ENCODE measurements around the gene AGER. TPM values are rescaled to one million over a fixed set of nuclear protein-coding genes. Genes with fewer than 3 reads are reported as not detected.
A peak's percentile ranks its signal among the peaks of the same experiment; 100 is the strongest.

Gene AGER
- total and polyA plus RNA-seq, 9 donors = 3.4 to 12.8 (median 7.9) TPM

DNA sequence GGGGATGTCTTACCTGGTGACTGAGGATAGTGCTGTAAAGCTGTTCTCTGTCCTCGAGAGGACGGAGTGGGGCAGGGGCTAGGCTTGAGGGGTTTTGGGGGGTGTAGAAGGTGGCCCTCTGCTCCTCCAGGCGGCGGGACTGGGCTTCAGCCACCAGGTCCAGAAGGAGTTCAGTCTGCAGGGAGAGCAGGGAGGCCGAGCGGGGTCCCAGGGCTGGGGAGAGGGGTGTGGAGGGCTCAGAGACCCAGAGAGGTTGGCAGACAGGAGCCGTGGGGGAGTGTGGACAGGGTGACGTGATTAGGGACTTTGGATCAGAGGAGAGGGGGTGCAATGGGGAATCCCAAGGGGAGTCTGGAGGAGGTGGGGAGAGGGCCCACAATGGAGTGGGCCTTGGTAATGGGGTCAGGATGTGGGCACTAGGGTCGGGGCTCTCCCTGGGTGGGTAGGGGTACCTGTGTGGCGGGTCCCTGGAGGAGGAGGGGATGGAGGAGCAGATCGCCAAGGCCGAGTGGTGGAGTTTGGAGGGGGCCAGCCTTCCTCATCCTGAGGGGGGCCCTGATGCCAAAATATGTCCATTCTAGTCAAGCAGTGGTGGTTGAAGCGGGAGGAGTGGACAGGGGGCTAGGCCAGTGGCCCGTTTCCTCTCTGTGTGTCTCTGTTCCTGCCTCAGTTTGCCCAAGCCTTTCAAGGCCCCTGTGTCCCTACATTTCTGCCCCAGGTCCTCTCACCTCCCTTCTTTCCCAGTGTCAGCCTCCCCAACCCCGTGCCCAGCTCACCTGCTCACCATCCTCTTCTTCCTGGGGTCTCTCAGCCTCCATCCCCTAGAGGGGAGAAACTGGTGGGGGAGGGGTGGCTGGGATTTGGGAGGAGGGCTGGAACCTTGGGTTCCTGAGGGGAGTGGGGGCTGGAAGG lies 7.9 kb upstream of the AGER start:
- WGBS, 3 donors = 71 to 81% (median 78%) methylated on average over 15 of the region's 15 CpGs
- H3K27ac ChIP-seq = no peak overlapping the region

DNA sequence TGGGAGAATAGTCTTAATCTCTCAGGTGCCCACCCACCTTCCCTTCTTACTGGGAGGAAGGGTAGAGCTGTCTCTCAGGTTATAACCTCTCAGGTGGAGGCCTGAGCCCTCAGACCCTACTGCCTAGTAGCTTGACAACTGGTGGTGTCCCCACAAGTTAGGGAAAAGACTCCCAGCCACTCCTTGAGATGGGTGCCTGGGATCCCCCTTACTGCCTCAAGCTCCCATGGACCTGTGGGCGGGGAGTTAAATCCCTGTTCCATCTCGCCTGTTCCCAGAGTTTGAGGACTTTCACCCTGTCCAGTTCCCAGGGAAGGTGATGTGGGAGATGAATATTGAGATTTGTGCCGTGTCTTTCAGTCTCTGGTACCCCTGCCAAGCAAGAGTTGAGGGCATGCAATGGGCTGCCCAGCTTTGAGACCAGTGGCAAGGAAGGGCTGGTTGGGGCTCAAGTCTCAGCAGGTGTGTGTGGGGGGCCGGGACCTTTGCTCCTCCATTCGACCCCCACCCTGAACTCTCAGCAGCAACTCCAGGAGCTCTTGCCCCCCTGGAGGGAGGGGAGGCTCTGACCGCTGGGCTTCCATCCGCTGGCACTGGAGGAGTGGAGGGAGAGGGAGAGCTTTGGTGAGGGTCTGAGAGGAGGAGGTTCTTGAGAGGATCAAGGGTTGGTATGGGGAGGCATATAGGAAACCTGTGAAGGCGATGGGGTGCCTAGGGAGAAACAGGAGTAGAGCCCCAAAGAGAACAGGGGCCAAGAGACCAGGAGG lies 7.0 kb upstream of the AGER start:
- Histone ChIP-seq H3K4me3 (peak overlapping the region; percentile 55), H3K4me1 (ENCODE audit: insufficient read depth) (peaks cover 5% of the 10 kb centered on the region), H3K36me3 (no peaks in the 10 kb centered on the region), H3K9me3 (no peaks in the 10 kb centered on the region), H3K27me3 (no peaks in the 10 kb centered on the region), H3K27ac (peak overlapping the region; percentile 93 to 95)
- TF ChIP-seq CTCF (IDR thresholded peaks at IDR 0.05) = no peak
- no peak for TF ChIP-seq EP300 (IDR thresholded peaks at IDR 0.05)
- no peak for TF ChIP-seq POLR2A (IDR thresholded peaks at IDR 0.05)
- DNase-seq = peak; percentile 27 to 53 (median 50)
- intact Hi-C loops (cut with DNase I) = loop anchor here in 1 of 4 donors (10.0 kb wide), 1 partner anchor 784 kb away; no protein-coding TSS in a partner anchor
- WGBS, 3 donors = 81 to 88% (median 84%) methylated on average over 8 of the region's 8 CpGs

More for the DNA sequence above, 7.9 kb upstream of the AGER start:
- H3K27me3 ChIP-seq = no peaks in the 10 kb centered on the region
- peak in 3 of 5 donors; percentile 47 to 63 (median 51) for DNase-seq
- no peak for TF ChIP-seq POLR2A (IDR thresholded peaks at IDR 0.05)
- no peak for TF ChIP-seq EP300 (IDR thresholded peaks at IDR 0.05)
- no peak for TF ChIP-seq CTCF (IDR thresholded peaks at IDR 0.05)
- intact Hi-C loops (cut with DNase I) = loop anchor here in 1 of 4 donors (10.0 kb wide), 1 partner anchor 783 kb away; no protein-coding TSS in a partner anchor
- H3K9me3 ChIP-seq = no peaks in the 10 kb centered on the region
- H3K4me1 ChIP-seq (ENCODE audit: insufficient read depth) = peaks cover 5% of the 10 kb centered on the region
- no peaks in the 10 kb centered on the region for H3K36me3 ChIP-seq
- no peak overlapping the region for H3K4me3 ChIP-seq

- intact Hi-C loops (cut with DNase I) = loop anchor here in 1 of 4 donors (10.0 kb wide), 1 partner anchor 785 kb away; no protein-coding TSS in a partner anchor
- 2% methylated on average over 19 to 23 of the region's 23 CpGs for WGBS, 3 donors
Observed at GRCh38 chr6:32190054-32190851, 6.2 kb upstream of the AGER start, which contains the start of gene PBX2. Gene PBX2, minus strand, starts transcription at chr6:32190202. Its CDS starts 287 bp downstream, at chr6:32189915.

More at GRCh38 chr6:32190054-32190851, 6.2 kb upstream of the AGER start, which contains the start of gene PBX2:
- H3K4me3 ChIP-seq = peak within 1 kb of the TSS; percentile 55
- H3K27ac ChIP-seq = peak within 1 kb of the TSS; percentile 93 to 95
- no peaks in the 10 kb centered on the region for H3K27me3 ChIP-seq
- H3K36me3 ChIP-seq = no peaks in the 10 kb centered on the region
- peaks cover 5% of the 10 kb centered on the region for H3K4me1 ChIP-seq (ENCODE audit: insufficient read depth)
- DNase-seq = peak; percentile 90 to 96 (median 95)
- no peaks in the 10 kb centered on the region for H3K9me3 ChIP-seq
- peak; percentile 87 for TF ChIP-seq POLR2A (IDR thresholded peaks at IDR 0.05)
- no peak for TF ChIP-seq CTCF (IDR thresholded peaks at IDR 0.05)
